Suprapubic skin (tissue), 4 donors: ENCODE data around the gene MRM2.

Source experiments
- CTCF ChIP-seq, 2 donors: fragments of 200-600 bp in 1 of 2; fragments of 450-650 bp in 1 of 2; sonication (generic) in 1 of 2; IDR thresholded peaks; one replicate each; pipeline ENCODE4 v1.5.1; 2016 to 2019; ENCODE audit warnings: antibody characterized with exemption in 2 of 2, mild to moderate bottlenecking in 1 of 2, moderate library complexity in 1 of 2
- EP300 ChIP-seq: sonication (generic); formaldehyde crosslinking; IDR thresholded peaks from one replicate; pipeline ENCODE4 v1.6.1; 2017; ENCODE audit warnings: antibody characterized with exemption
- POLR2A ChIP-seq, 2 donors: fragments of 450-650 bp; IDR thresholded peaks; one replicate each; pipeline ENCODE4 v1.6.1; 2017; ENCODE audit warnings: antibody characterized with exemption in 2 of 2, mild to moderate bottlenecking in 2 of 2, moderate library complexity in 2 of 2
- POLR2AphosphoS5 ChIP-seq, 3 donors: sonication (generic); formaldehyde crosslinking; IDR thresholded peaks; one replicate each; pipeline ENCODE4 v1.6.1; 2017; ENCODE audit warnings: antibody characterized with exemption in 3 of 3

GRCh38 chr7:2204446-2204845, 37.6 kb downstream of the MRM2 start:
- TF ChIP-seq POLR2A (IDR thresholded peaks at IDR 0.05) (no peak), CTCF (IDR thresholded peaks at IDR 0.05) (no peak), EP300 (no peak), POLR2AphosphoS5 (IDR thresholded peaks at IDR 0.05) (no peak)
